Osteoblast (primary cell): ENCODE data around the gene ASNSD1. TPM values are rescaled to one million over a fixed set of nuclear protein-coding genes. Genes with fewer than 3 reads are reported as not detected.
"Not testable (repeated sequence)": the region's sequence is repeated elsewhere in the genome, so short reads cannot be mapped to it uniquely, and the experiment has no call there.

Experiments used
- DNase-seq: peaks from one replicate; pipeline ENCODE4 v3.0.0; 2011; ENCODE audit warnings: low spot score, mixed read lengths; ENCODE audit not compliant: insufficient read length; ENCODE audit errors: missing footprints
- H2AFZ ChIP-seq: 2 replicates; pipeline ENCODE4 v1.6.0; 2011; ENCODE audit warnings: mild to moderate bottlenecking, low read length
- H3K27ac ChIP-seq: 2 replicates; pipeline ENCODE4 v1.5.1; 2011; ENCODE audit warnings: mild to moderate bottlenecking, low read depth, low read length, moderate library complexity
- H3K27me3 ChIP-seq: 2 replicates; pipeline ENCODE4 v1.6.0; 2012; ENCODE audit warnings: mild to moderate bottlenecking, control low read depth, inconsistent platforms, low read length, moderate library complexity; ENCODE audit not compliant: insufficient read depth
- H3K36me3 ChIP-seq: 2 replicates; pipeline ENCODE4 v1.5.1; 2011; ENCODE audit warnings: mild to moderate bottlenecking, low read length, control low read depth, moderate library complexity; ENCODE audit not compliant: insufficient read depth
- H3K4me1 ChIP-seq: 2 replicates; pipeline ENCODE4 v1.5.1; 2011; ENCODE audit warnings: mild to moderate bottlenecking, low read length, control low read depth, moderate library complexity; ENCODE audit not compliant: insufficient read depth
- H3K4me2 ChIP-seq: 2 replicates; pipeline ENCODE4 v1.6.0; 2011; ENCODE audit warnings: mild to moderate bottlenecking, low read length; ENCODE audit not compliant: insufficient read depth
- H3K4me3 ChIP-seq: fragments of 200-600 bp; sonication (generic); 3 replicates; pipeline ENCODE4 v1.5.1; 2012; ENCODE audit warnings: mild to moderate bottlenecking, low read length, inconsistent platforms; ENCODE audit not compliant: insufficient read depth
- H3K79me2 ChIP-seq: 2 replicates; pipeline ENCODE4 v1.6.0; 2012; ENCODE audit warnings: mild to moderate bottlenecking, low read length, control low read depth, inconsistent platforms; ENCODE audit not compliant: insufficient read depth
- H3K9me3 ChIP-seq: 2 replicates; pipeline ENCODE4 v1.5.1; 2011; ENCODE audit warnings: low read depth, low read length, control low read depth
- H4K20me1 ChIP-seq: 2 replicates; pipeline ENCODE4 v1.6.0; 2012; ENCODE audit warnings: mild to moderate bottlenecking, low read length, control low read depth; ENCODE audit not compliant: insufficient read depth
- CTCF ChIP-seq: IDR thresholded peaks from 2 replicates; pipeline ENCODE4 v1.5.1; 2011; ENCODE audit warnings: mild to moderate bottlenecking, low read depth, low read length, moderate library complexity; ENCODE audit errors: extremely low read depth
- total RNA-seq: library from RNA; depleted of rRNA; stranded (reverse); fragments of >200 nt; gene quantifications from 2 replicates; pipeline ENCODE4 v1.2.3, GENCODE V29; 2012

ASNSD1 gene
- total RNA-seq, 1 donor, result 81.8 TPM

GRCh38 chr2:189646521-189646920 is 14.7 kb upstream of the ASNSD1 start:
- no peak for DNase-seq
- Histone ChIP-seq H3K4me2 (no peak overlapping the region), H3K4me1 (peaks cover 5% of the 10 kb centered on the region), H3K9me3 (no peaks in the 10 kb centered on the region), H3K79me2 (no peaks in the 10 kb centered on the region), H3K4me3 (no peak overlapping the region), H4K20me1 (no peaks in the 10 kb centered on the region), H3K27me3 (no peaks in the 10 kb centered on the region), H3K36me3 (no peaks in the 10 kb centered on the region), H3K27ac (no peak overlapping the region), H2AFZ (no peak overlapping the region)
- TF ChIP-seq CTCF, result no peak

GRCh38 chr2:189648846-189649509 is 12.3 kb upstream of the ASNSD1 start:
- Histone ChIP-seq H2AFZ (no peak overlapping the region), H3K27ac (no peak overlapping the region), H3K79me2 (no peaks in the 10 kb centered on the region), H4K20me1 (no peaks in the 10 kb centered on the region), H3K4me1 (peaks cover 5% of the 10 kb centered on the region), H3K9me3 (no peaks in the 10 kb centered on the region), H3K4me3 (no peak overlapping the region), H3K36me3 (no peaks in the 10 kb centered on the region), H3K27me3 (no peaks in the 10 kb centered on the region), H3K4me2 (no peak overlapping the region)
- DNase-seq, result peak; percentile 77
- TF ChIP-seq CTCF, result no peak

- no peak overlapping the region for H2AFZ ChIP-seq
- no peaks in the 10 kb centered on the region for H3K79me2 ChIP-seq
- no peak for TF ChIP-seq CTCF
- no peak for DNase-seq
- H3K36me3 ChIP-seq, result no peaks in the 10 kb centered on the region
- no peaks in the 10 kb centered on the region for H4K20me1 ChIP-seq
- peaks cover 5% of the 10 kb centered on the region for H3K4me1 ChIP-seq
- H3K4me3 ChIP-seq, result no peak overlapping the region
- no peaks in the 10 kb centered on the region for H3K27me3 ChIP-seq
- H3K4me2 ChIP-seq, result no peak overlapping the region
- no peaks in the 10 kb centered on the region for H3K9me3 ChIP-seq
- no peak overlapping the region for H3K27ac ChIP-seq
Measured at GRCh38 chr2:189651284-189651683, 10.0 kb upstream of the ASNSD1 start.

GRCh38 chr2:189653464-189653863 is 7.8 kb upstream of the ASNSD1 start:
- H3K27ac ChIP-seq, DNase-seq, H3K4me3 ChIP-seq, H2AFZ ChIP-seq, H3K36me3 ChIP-seq, H3K4me2 ChIP-seq, H3K79me2 ChIP-seq, H4K20me1 ChIP-seq, H3K27me3 ChIP-seq, H3K9me3 ChIP-seq: not testable (repeated sequence)
- H3K4me1 ChIP-seq, result peaks cover 12% of the 10 kb centered on the region
